Thyroid gland (tissue), 4 donors: Measurements from ENCODE around the gene GLIS1. TPM values are rescaled to one million over a fixed set of nuclear protein-coding genes. Genes with fewer than 3 reads are reported as not detected.

Experiments
- DNase-seq, 2 donors: peaks; one replicate each; pipeline ENCODE4 v3.0.0-alpha.2; 2019
- H3K27ac ChIP-seq, 3 donors: fragments of 200-600 bp; sonication (generic); 1 replicate in 2 of 3; 2 replicates in 1 of 3; pipeline ENCODE4 v1.5.1; 2016 to 2019; ENCODE audit warnings: mild to moderate bottlenecking in 1 of 3, moderate library complexity in 1 of 3
- H3K27me3 ChIP-seq: fragments of 200-600 bp; sonication (generic); one replicate; pipeline ENCODE4 v1.5.1; 2019
- H3K36me3 ChIP-seq, 2 donors: fragments of 200-600 bp; sonication (generic); one replicate each; pipeline ENCODE4 v1.5.1; 2016 to 2019
- H3K4me1 ChIP-seq, 2 donors: fragments of 200-600 bp; sonication (generic); one replicate each; pipeline ENCODE4 v1.5.1; 2017 to 2019
- H3K4me3 ChIP-seq, 3 donors: fragments of 200-600 bp; sonication (generic); replicated peaks in 1 of 3; 1 replicate in 2 of 3; 2 replicates in 1 of 3; pipeline ENCODE4 v1.5.1; 2016; ENCODE audit warnings: mild to moderate bottlenecking in 1 of 3
- H3K9me3 ChIP-seq: fragments of 200-600 bp; sonication (generic); one replicate; pipeline ENCODE4 v1.5.1; 2017
- CTCF ChIP-seq, 6 experiments: fragments of 200-600 bp in 3 of 6; fragments of 450-650 bp in 3 of 6; sonication (generic) in 3 of 6; IDR thresholded peaks; one replicate each; pipeline ENCODE4 v1.5.1; 2016 to 2019; ENCODE audit warnings: antibody characterized with exemption in 6 of 6, mild to moderate bottlenecking in 2 of 6, inconsistent platforms in 1 of 6, moderate library complexity in 1 of 6
- POLR2A ChIP-seq, 2 donors: fragments of 450-650 bp; IDR thresholded peaks; one replicate each; pipeline ENCODE4 v1.6.1; 2017; ENCODE audit warnings: antibody characterized with exemption in 2 of 2, mild to moderate bottlenecking in 2 of 2, moderate library complexity in 1 of 2
- WGBS, 2 donors: methylation state at CpG; one replicate each; pipeline ENCODE4 v1.1.5; 2017; 5-methylcytosine and 5-hydroxymethylcytosine counted together
- intact Hi-C: fragments of 100-400 bp; cut with DNase I; formaldehyde crosslinking; loops from one replicate; pipeline ENCODE4 v1.15.1; 2023
- total RNA-seq, 4 donors: library from RNA; depleted of rRNA; stranded (reverse); fragments of >200 nt; gene quantifications; one replicate each; pipeline ENCODE4 v1.2.3, GENCODE V29; 2016

Gene GLIS1
- total RNA-seq, 4 donors from 2014 or later, result 0.29 TPM; not detected in 3

DNA sequence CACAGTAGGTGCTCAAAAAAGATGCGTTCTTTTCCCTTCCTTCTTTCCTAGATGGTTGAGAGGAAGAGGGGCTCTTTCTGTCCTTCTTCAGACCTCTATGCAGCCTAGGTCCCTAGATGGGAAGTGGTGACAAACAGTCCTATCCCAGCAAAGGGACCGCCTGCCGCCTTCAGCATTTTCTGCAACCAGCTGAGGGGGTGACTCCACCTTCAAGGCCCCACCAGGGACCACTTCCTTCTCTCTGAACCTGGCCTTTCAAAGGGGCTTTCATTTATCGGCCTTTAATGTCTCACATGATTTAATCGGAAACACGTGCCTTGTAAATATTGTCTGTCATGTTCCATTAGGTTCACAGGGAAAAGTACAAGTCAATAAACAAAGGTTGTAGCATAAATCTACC lies 32.6 kb downstream of the GLIS1 start:
- intact Hi-C loops, result no loop called here
- Histone ChIP-seq H3K27ac (no peak overlapping the region), H3K27me3 (no peaks in the 10 kb centered on the region), H3K9me3 (no peaks in the 10 kb centered on the region), H3K36me3 (no peaks in the 10 kb centered on the region), H3K4me1 (no peaks in the 10 kb centered on the region), H3K4me3 (no peak overlapping the region)
- 64 to 72% methylated on average over 6 of the region's 6 CpGs for WGBS, 2 donors
- no peak for DNase-seq
- no peak for TF ChIP-seq CTCF (IDR thresholded peaks at IDR 0.05)
- no peak for TF ChIP-seq POLR2A (IDR thresholded peaks at IDR 0.05)

DNA sequence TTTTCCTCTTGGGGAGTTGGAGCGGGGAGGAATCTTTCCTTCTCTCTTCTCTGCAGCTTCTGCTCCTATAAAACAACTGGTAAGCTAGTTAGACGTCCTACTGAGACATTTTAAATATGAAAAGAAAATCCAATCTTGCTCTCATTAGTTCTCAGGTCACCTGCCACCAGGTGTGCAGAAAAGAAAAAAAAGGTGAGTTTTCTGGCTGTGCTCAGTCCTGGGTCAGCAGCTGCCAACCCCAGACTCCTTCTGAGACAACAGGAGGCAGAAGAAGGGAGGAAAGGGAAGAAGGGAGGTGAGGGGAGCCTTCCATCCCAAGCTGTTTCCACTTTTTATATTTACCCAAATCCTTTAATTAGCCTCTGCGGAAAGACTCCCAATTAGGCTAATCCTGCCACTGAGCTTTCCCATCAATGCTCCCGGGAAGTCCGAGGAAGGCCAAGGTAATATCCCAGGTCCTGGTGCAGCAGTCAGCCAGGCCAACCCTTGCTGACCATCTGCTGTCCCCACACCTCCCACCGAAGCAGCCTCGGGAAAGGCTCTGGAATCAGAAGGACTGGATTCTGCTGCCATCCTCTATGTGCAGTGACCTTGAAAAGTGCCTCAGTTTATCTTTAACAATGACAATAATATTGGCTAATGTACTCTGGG lies 33.4 kb downstream of the GLIS1 start:
- no peak overlapping the region for H3K27ac ChIP-seq
- H3K27me3 ChIP-seq, result no peaks in the 10 kb centered on the region
- H3K4me3 ChIP-seq, result no peak overlapping the region
- no peak for DNase-seq
- intact Hi-C loops, result no loop called here
- H3K9me3 ChIP-seq, result no peaks in the 10 kb centered on the region
- TF ChIP-seq POLR2A (IDR thresholded peaks at IDR 0.05) (no peak), CTCF (IDR thresholded peaks at IDR 0.05) (no peak)
- no peaks in the 10 kb centered on the region for H3K4me1 ChIP-seq
- H3K36me3 ChIP-seq, result no peaks in the 10 kb centered on the region
- WGBS, 2 donors, result 63 to 82% methylated on average over 6 to 7 of the region's 7 CpGs

- TF ChIP-seq CTCF (IDR thresholded peaks at IDR 0.05) (no peak), POLR2A (IDR thresholded peaks at IDR 0.05) (no peak)
- Histone ChIP-seq H3K4me3 (no peak overlapping the region), H3K9me3 (no peaks in the 10 kb centered on the region), H3K27ac (no peak overlapping the region), H3K4me1 (no peaks in the 10 kb centered on the region), H3K27me3 (no peaks in the 10 kb centered on the region), H3K36me3 (no peaks in the 10 kb centered on the region)
- WGBS, 2 donors, result 94 to 96% methylated on average over 8 of the region's 8 CpGs
- intact Hi-C loops, result no loop called here
- no peak for DNase-seq
These were observed 34.0 kb downstream of the GLIS1 start for GRCh38 chr1:53704804-53705445.

GRCh38 chr1:53704304-53704703 lies 34.7 kb downstream of the GLIS1 start:
- Histone ChIP-seq H3K9me3 (no peaks in the 10 kb centered on the region), H3K27ac (no peak overlapping the region), H3K4me1 (no peaks in the 10 kb centered on the region), H3K4me3 (no peak overlapping the region), H3K27me3 (no peaks in the 10 kb centered on the region), H3K36me3 (no peaks in the 10 kb centered on the region)
- no peak for DNase-seq
- 86 to 87% methylated on average over 5 of the region's 5 CpGs for WGBS, 2 donors
- intact Hi-C loops, result no loop called here
- TF ChIP-seq POLR2A (IDR thresholded peaks at IDR 0.05) (no peak), CTCF (IDR thresholded peaks at IDR 0.05) (no peak)

GRCh38 chr1:53703174-53703573 lies 35.8 kb downstream of the GLIS1 start:
- intact Hi-C loops, result no loop called here
- Histone ChIP-seq H3K27me3 (no peaks in the 10 kb centered on the region), H3K4me1 (no peaks in the 10 kb centered on the region), H3K4me3 (no peak overlapping the region), H3K27ac (no peak overlapping the region), H3K9me3 (no peaks in the 10 kb centered on the region), H3K36me3 (no peaks in the 10 kb centered on the region)
- no peak for DNase-seq
- 80 to 94% methylated on average over 1 of the region's 1 CpG for WGBS, 2 donors
- no peak for TF ChIP-seq POLR2A (IDR thresholded peaks at IDR 0.05)
- no peak for TF ChIP-seq CTCF (IDR thresholded peaks at IDR 0.05)
